Measurements from ENCODE around the gene SBNO1.
"Not testable (repeated sequence)": the region's sequence is repeated elsewhere in the genome, so short reads cannot be mapped to it uniquely, and the experiment has no call there.

The SBNO1 gene

DNA sequence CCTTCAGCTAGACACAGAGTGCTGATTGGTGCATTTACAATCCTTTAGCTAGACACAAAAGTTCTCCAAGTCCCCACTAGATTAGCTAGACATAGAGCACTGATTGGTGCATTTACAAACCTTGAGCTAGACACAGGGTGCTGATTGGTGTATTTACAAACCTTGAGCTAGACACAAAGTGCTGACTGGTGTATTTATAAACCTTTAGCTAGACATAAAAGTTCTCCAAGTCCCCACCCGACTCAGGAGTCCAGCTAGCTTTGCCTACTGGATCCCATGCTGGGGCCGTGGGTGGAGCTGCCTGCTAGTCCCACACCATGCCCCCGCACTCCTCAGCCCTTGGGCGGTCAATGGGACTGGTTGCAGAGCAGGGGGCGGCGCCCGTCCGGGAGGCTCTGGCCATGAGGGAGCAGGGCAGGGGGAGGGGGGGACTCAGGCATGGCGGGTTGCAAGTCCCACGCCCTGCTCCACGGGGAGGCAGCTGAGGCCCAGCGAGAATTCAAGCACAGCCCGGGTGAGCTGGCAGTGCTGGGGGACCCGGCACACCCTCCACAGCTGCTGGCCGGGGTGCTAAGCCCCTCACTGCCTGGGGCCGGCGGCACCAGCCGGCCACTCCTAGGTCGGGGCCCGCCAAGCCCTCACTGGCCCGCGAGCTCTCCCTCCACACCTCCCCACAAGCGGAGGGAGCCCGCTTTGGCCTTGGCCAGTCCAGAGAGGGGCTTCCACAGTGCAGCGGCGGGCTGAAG lies 115.5 kb downstream of the SBNO1 start:
- DNase-seq (ENCODE audit: low read depth in 2 of 2), result not testable (repeated sequence)

DNA sequence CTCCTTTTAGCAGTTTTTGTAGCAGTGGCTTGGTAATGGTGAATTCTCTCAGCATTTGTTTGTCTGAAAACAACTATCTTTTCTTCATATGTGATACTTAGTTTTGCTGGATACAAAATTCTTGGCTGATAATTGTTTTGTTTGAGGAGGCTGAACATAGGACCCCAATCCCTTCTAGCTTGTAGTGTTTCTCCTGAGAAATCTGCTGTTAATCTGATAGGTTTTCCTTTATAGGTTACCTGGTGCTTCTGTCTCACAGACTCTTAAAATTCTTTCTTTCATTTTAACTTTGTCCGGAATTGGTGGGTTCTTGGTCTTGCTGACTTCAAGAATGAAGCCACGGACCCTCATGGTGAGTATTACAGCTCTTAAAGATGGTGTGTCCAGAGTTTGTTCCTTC lies 116.5 kb downstream of the SBNO1 start:
- DNase-seq (ENCODE audit: low read depth in 2 of 2), result not testable (repeated sequence)

DNA sequence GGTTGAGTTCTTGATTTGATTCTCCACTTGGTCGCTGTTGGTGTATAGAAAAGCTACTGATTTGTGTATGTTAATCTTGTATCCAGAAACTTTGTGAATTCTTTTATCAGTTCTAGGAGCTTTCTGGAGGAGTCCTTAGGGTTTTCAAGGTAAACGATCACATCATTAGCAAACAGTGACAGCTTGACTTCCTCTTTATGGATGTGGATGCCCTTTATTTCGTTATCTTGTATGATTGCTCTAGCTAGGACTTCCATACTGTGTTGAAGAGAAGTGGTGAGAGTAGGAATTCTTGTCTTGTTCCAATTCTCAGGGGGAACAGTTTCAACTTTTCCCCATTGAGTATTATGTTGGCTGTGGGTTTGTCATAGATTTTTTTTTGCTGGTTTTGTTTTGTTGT lies 119.0 kb downstream of the SBNO1 start:
- no peak for DNase-seq (ENCODE audit: low read depth in 2 of 2)

DNA sequence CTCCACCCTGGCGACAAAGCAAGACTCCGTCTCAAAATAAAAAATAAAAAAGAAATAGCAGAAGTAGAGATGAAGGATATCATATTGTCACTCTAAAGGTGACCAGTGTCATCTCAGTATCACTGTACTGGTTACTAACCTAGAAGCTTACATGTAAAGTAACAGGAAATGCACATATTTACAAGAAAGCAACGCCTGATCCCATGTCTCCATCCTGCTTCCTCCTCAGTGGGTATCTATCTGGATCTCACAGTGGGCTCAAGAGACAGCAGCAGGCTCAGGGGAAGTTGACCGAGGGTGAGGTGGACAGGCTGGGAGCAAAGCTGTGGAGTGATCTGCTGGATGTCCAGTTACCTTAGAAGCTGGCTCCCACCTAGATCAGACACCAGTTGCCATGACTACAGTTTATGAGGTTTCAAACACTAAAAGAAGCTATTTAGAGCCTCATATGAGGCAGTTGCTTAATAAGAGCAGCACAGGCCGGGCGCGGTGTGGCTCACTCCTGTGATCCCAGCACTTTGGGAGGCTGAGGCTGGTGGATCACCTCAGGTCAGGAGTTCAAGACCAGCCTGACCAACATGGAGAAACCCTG lies 120.9 kb downstream of the SBNO1 start:
- DNase-seq (ENCODE audit: low read depth in 2 of 2), result no peak

DNA sequence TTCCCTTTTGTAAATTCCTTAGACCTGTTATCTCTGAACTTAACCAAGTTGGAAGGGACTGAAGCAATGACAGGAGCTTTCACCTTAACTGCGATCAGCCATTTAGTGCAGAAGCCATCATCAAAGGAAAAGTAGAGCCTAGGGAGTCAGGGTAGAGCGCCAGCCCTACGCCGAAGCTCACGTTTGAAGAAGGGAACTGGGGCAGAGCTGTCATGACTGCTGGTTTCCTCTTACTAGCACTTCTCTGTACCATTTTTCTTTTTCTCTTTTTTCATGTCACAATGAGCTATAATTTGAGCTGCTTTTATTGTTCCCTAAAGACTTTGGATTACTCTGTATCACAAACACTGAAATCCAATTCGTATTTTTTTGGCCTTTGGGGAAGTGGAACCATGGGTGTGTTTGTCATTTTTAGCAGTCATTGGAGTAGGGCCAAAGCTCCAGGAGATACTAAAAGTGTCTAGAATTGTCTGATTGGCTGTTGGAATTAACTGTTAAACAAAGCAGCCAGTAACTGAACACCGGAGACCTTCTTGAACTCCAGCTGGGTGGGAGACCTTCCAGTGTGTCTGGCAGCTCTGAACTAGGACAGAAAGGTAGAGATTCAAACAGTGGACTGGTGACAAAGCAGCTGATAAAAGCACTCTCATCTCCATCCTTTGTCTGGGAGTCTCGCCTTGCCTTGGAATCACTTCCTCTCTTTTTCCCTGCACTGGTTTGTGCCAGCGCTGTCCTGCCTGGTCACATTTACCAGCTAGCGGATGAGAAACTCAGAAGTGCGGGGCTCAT lies 122.3 kb downstream of the SBNO1 start:
- DNase-seq (ENCODE audit: low read depth in 2 of 2), result no peak

Measured in stimulated activated CD8-positive, alpha-beta memory T cell treated with anti-CD3 and anti-CD28 coated beads, Interleukin-2, amount 100 ng/mL, for 48 hours (primary cell).